ENCODE measurements around the gene FXYD6. TPM values are rescaled to one million over a fixed set of nuclear protein-coding genes. Genes with fewer than 3 reads are reported as not detected.
A peak's percentile ranks its signal among the peaks of the same experiment; 100 is the strongest.

The FXYD6 gene
- total RNA-seq, 4 donors from 2014 or later, result 7.0 to 27.0 (median 20.1) TPM

GRCh38 chr11:117826832-117827231 is 49.6 kb downstream of the FXYD6 start:
- peak in 1 of 2 donors; percentile 56 for DNase-seq (ENCODE audit: low spot score in 2 of 2)
- WGBS, 2 donors, result 86 to 91% methylated on average over 3 of the region's 3 CpGs
- no peak for TF ChIP-seq POLR2A (IDR thresholded peaks at IDR 0.05)
- TF ChIP-seq, protein P1, sequence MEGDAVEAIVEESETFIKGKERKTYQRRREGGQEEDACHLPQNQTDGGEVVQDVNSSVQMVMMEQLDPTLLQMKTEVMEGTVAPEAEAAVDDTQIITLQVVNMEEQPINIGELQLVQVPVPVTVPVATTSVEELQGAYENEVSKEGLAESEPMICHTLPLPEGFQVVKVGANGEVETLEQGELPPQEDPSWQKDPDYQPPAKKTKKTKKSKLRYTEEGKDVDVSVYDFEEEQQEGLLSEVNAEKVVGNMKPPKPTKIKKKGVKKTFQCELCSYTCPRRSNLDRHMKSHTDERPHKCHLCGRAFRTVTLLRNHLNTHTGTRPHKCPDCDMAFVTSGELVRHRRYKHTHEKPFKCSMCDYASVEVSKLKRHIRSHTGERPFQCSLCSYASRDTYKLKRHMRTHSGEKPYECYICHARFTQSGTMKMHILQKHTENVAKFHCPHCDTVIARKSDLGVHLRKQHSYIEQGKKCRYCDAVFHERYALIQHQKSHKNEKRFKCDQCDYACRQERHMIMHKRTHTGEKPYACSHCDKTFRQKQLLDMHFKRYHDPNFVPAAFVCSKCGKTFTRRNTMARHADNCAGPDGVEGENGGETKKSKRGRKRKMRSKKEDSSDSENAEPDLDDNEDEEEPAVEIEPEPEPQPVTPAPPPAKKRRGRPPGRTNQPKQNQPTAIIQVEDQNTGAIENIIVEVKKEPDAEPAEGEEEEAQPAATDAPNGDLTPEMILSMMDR (IDR thresholded peaks at IDR 0.05), result no peak
- intact Hi-C loops (cut with DNase I; ENCODE audit: low total_unique reads), result loop anchor here (10.0 kb wide), 1 partner anchor 218 kb away; no protein-coding TSS in a partner anchor
- H3K4me3 ChIP-seq (ENCODE audit: low read depth, poor library complexity, severe bottlenecking), result no peak overlapping the region

GRCh38 chr11:117826190-117826570 is 50.3 kb downstream of the FXYD6 start:
- intact Hi-C loops (cut with DNase I; ENCODE audit: low total_unique reads), result loop anchor here (10.0 kb wide), 1 partner anchor 219 kb away; no protein-coding TSS in a partner anchor
- 37 to 46% methylated on average over 10 of the region's 10 CpGs for WGBS, 2 donors
- DNase-seq (ENCODE audit: low spot score in 2 of 2), result peak in 1 of 2 donors; percentile 67
- TF ChIP-seq POLR2A (IDR thresholded peaks at IDR 0.05), result no peak
- TF ChIP-seq, protein P1 (IDR thresholded peaks at IDR 0.05), result no peak
- H3K4me3 ChIP-seq (ENCODE audit: low read depth, poor library complexity, severe bottlenecking), result no peak overlapping the region

DNA sequence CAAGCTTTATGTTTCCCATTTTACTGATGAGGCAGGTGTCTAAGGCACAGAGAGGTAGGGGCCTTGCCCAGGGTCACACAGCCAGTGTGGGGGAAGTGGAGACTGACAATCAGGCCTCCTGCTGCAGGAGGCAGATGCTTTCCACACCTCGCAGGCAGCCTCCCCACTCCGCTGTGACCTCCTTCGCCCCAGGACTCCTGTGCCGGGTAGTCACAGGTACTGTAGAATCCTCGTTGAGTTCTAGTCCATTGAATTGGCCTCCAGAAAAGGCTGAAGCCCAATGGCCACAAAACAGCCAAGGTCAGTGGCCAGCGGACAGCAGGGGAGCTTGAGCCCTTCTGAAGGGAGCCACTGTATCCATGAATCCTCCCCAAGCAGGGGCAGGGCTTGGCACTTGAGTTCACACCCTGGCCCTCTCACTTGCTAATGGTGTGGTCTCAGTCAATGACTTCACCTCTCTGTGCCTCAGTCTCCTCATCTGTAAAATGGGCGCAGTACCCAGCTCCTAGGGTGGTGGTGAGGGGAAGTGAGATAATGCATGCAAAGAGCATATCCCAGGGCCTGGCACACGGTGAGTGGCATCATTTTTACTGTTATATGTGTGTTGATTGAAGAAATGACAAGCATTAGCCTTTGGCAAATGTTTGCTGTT is 50.8 kb downstream of the FXYD6 start:
- no peak for TF ChIP-seq POLR2A (IDR thresholded peaks at IDR 0.05)
- H3K4me3 ChIP-seq (ENCODE audit: low read depth, poor library complexity, severe bottlenecking), result no peak overlapping the region
- DNase-seq (ENCODE audit: low spot score in 2 of 2), result peak in 1 of 2 donors; percentile 62
- intact Hi-C loops (cut with DNase I; ENCODE audit: low total_unique reads), result loop anchor here (10.0 kb wide), 1 partner anchor 219 kb away; no protein-coding TSS in a partner anchor
- WGBS, 2 donors, result 85 to 89% methylated on average over 8 of the region's 8 CpGs

GRCh38 chr11:117824571-117825537 is 51.6 kb downstream of the FXYD6 start, which contains the start of gene FXYD2:
FXYD2 (minus strand) TSS chr11:117824744; CDS start chr11:117824678, 66 bp downstream.
- H3K4me3 ChIP-seq (ENCODE audit: low read depth, poor library complexity, severe bottlenecking), result no peak within 1 kb of the TSS
- whole genome bisulfite sequencing, 2 donors, result 64 to 65% methylated on average over 22 of the region's 22 CpGs
- no peak for TF ChIP-seq POLR2A (IDR thresholded peaks at IDR 0.05)
- TF ChIP-seq, protein P1 (IDR thresholded peaks at IDR 0.05), result no peak
- peak in 1 of 2 donors; percentile 86 for DNase-seq (ENCODE audit: low spot score in 2 of 2)
- intact Hi-C loops (cut with DNase I; ENCODE audit: low total_unique reads), result loop anchor here (10.0 kb wide), 1 partner anchor 220 kb away; no protein-coding TSS in a partner anchor

- 39 to 49% methylated on average over 13 of the region's 13 CpGs for WGBS, 2 donors
- peak in 1 of 2 donors; percentile 88 for DNase-seq (ENCODE audit: low spot score in 2 of 2)
- intact Hi-C loops (cut with DNase I; ENCODE audit: low total_unique reads), result loop anchor here (10.0 kb wide), 1 partner anchor 221 kb away; no protein-coding TSS in a partner anchor
- TF ChIP-seq, protein P1 (IDR thresholded peaks at IDR 0.05), result no peak
- no peak for TF ChIP-seq POLR2A (IDR thresholded peaks at IDR 0.05)
- H3K4me3 ChIP-seq (ENCODE audit: low read depth, poor library complexity, severe bottlenecking), result no peak overlapping the region
These were observed 52.5 kb downstream of the FXYD6 start for GRCh38 chr11:117823946-117824420.
